C4-2B (cell line): ENCODE results near the gene HS6ST3.

Experiments used
- H3K27ac ChIP-seq: fragments of 450-650 bp; 2 replicates; pipeline ENCODE4 v1.5.1; 2017
- ZFX ChIP-seq: fragments of 450-650 bp; IDR thresholded peaks from 2 replicates; pipeline ENCODE4 v1.6.1; 2017
- TF ChIP-seq, protein P1 (sequence below): fragments of 450-650 bp; conservative IDR thresholded peaks from 2 replicates; pipeline ENCODE4 v1.5.1; 2017; ENCODE audit warnings: mild to moderate bottlenecking

The HS6ST3 gene

DNA sequence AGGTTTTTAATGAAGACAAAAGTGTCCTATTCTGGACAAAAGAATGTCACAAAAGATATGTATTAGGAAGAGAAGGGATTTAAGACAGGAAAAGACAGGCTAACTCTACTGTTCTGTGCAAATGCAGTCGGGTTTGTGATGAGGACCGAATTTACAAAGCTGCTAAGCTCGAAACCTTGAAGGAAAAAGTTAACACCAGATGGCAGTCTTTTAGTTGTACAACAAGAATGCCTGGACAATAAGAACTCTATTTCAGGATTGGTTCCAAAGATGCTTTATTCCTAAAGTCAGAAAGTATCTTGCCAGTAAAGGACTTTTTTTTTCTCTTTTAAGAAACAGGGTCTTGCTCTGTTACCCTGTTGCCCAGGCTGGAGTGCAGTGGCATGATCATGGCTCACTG lies 51.1 kb downstream of the HS6ST3 start:
- TF ChIP-seq ZFX: no peak
- TF ChIP-seq, protein P1, sequence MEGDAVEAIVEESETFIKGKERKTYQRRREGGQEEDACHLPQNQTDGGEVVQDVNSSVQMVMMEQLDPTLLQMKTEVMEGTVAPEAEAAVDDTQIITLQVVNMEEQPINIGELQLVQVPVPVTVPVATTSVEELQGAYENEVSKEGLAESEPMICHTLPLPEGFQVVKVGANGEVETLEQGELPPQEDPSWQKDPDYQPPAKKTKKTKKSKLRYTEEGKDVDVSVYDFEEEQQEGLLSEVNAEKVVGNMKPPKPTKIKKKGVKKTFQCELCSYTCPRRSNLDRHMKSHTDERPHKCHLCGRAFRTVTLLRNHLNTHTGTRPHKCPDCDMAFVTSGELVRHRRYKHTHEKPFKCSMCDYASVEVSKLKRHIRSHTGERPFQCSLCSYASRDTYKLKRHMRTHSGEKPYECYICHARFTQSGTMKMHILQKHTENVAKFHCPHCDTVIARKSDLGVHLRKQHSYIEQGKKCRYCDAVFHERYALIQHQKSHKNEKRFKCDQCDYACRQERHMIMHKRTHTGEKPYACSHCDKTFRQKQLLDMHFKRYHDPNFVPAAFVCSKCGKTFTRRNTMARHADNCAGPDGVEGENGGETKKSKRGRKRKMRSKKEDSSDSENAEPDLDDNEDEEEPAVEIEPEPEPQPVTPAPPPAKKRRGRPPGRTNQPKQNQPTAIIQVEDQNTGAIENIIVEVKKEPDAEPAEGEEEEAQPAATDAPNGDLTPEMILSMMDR: peak; percentile 50
- no peak overlapping the region for H3K27ac ChIP-seq

DNA sequence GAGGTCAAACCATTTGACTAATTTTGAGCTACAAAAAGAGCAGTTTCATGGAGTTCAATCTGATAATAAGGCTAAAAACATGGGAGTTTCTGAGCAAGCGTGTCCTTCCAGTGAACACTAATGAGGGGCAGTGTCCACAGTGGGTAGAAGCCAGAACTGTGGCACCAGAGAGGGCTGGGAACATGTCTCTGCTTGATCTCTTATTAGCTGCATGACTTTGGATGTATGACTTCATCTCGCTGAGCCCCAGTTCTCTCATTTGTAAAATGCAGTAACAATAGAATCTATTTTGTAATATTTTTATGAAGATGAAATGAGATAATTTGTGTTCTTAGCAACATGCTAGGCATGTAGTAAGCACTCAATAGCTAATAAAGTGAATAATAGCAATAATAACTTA lies 69.8 kb downstream of the HS6ST3 start:
- no peak overlapping the region for H3K27ac ChIP-seq
- TF ChIP-seq, protein P1: no peak
- no peak for TF ChIP-seq ZFX

- H3K27ac ChIP-seq: no peak overlapping the region
- TF ChIP-seq ZFX: no peak
- TF ChIP-seq, protein P1: no peak
These were observed 71.2 kb downstream of the HS6ST3 start for GRCh38 chr13:96161141-96161540.

GRCh38 chr13:96165840-96166239 lies 75.9 kb downstream of the HS6ST3 start:
- H3K27ac ChIP-seq: no peak overlapping the region
- TF ChIP-seq ZFX: no peak
- TF ChIP-seq, protein P1: no peak

DNA sequence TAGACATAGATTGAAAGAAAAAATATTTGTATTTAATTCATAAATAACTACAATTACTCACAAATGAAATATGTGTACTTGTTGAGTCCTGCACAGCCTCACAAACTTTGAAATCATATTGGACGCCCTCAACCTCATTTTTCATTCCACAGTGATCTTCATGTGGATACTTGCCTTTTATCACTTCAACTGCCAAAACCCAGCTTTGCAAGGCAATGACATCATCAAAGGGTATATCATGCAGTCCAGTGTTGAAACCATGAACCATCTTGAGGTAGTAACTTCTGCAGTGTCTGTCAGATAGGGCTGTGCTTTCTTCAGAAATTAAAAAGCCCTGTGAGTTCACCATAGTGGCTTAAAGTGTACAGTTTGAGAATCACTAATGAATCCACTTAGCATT lies 82.2 kb downstream of the HS6ST3 start:
- no peak overlapping the region for H3K27ac ChIP-seq
- TF ChIP-seq, protein P1: no peak
- TF ChIP-seq ZFX: no peak

DNA sequence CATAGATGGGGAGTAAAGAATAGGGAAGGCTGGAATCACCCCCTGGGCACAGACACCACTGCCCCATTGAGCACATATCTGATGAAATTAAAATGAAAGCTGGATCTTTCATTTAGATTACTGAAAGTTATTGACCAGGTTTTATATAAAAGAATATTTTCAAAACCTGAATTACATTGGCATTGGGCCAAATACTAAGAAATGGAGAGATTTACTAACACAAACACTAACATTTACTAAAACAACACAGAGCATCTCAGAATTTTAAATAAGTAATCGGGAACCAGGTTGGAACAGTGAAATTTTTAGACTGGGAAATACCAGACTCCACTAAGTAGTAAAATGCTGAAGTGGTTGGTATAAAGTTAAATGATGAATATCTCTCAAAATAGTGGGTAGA lies 88.9 kb downstream of the HS6ST3 start:
- TF ChIP-seq, protein P1: no peak
- TF ChIP-seq ZFX: no peak
- no peak overlapping the region for H3K27ac ChIP-seq

- H3K27ac ChIP-seq: no peak overlapping the region
- no peak for TF ChIP-seq ZFX
- TF ChIP-seq, protein P1: no peak
These were observed 89.4 kb downstream of the HS6ST3 start for GRCh38 chr13:96179309-96179708.
